IMR-90 (cell line): ENCODE measurements around the gene CAPN3. TPM values are rescaled to one million over a fixed set of nuclear protein-coding genes. Genes with fewer than 3 reads are reported as not detected.
A peak's percentile ranks its signal among the peaks of the same experiment; 100 is the strongest.

Experiments
- ATAC-seq: fragments of 200-7000 bp; cut with Tn5 transposase; 2 replicates; pipeline ENCODE4 v1.9.1; 2020; ENCODE audit warnings: low read depth, mild to moderate bottlenecking, moderate library complexity
- BruUV-seq: library from RNA; stranded (reverse); fragments of 400-500 nt; replicated peaks from 2 replicates; lab custom pipeline; 2021; lab: Mats Ljungman, UMichigan
- CTCF ChIA-PET: fragments of 300-600 bp; formaldehyde crosslinking; extraction: SDS; loops from one replicate; lab custom pipeline; 2021; ENCODE audit warnings: antibody characterized with exemption; lab: Yijun Ruan, JAX
- POLR2A ChIA-PET: fragments of 300-600 bp; sonication (Branson Sonifier 250); formaldehyde crosslinking; loops from one replicate; lab custom pipeline; 2022; ENCODE audit warnings: antibody characterized with exemption; ENCODE audit not compliant: unreplicated experiment; lab: Charles Lee
- DNase-seq: peaks from one replicate; pipeline ENCODE4 v3.0.0; 2013
- H2AFZ ChIP-seq: replicated peaks from 2 replicates; pipeline ENCODE3; 2013; ENCODE audit warnings: low read length, mild to moderate bottlenecking; ENCODE audit not compliant: poor library complexity
- H2AK5ac ChIP-seq: 2 replicates; pipeline ENCODE4 v1.6.1; 2013; ENCODE audit warnings: low read depth, low read length, inconsistent platforms
- H2AK9ac ChIP-seq: replicated peaks from 2 replicates; pipeline ENCODE3; 2013; ENCODE audit warnings: mild to moderate bottlenecking, low read depth, low read length, moderate library complexity; ENCODE audit not compliant: poor library complexity
- H2BK120ac ChIP-seq: 2 replicates; pipeline ENCODE4 v1.6.1; 2013; ENCODE audit warnings: low read depth, low read length, inconsistent platforms
- H2BK15ac ChIP-seq: 3 replicates; pipeline ENCODE4 v1.6.1; 2013; ENCODE audit warnings: low read depth, low read length, inconsistent platforms
- H2BK20ac ChIP-seq: 2 replicates; pipeline ENCODE4 v1.6.1; 2013; ENCODE audit warnings: low read depth, mild to moderate bottlenecking, inconsistent platforms, low read length, moderate library complexity
- H2BK5ac ChIP-seq: 2 replicates; pipeline ENCODE4 v1.6.1; 2013; ENCODE audit warnings: mild to moderate bottlenecking, low read depth, low read length, inconsistent platforms; ENCODE audit not compliant: poor library complexity, severe bottlenecking
- H3K14ac ChIP-seq: replicated peaks from 2 replicates; pipeline ENCODE4 v1.6.1; 2013; ENCODE audit warnings: low read depth, low read length, inconsistent platforms
- H3K18ac ChIP-seq: 2 replicates; pipeline ENCODE4 v1.6.1; 2013; ENCODE audit warnings: low read depth, low read length, control low read depth
- H3K23ac ChIP-seq: 2 replicates; pipeline ENCODE4 v1.6.1; 2013; ENCODE audit warnings: low read depth, low read length, inconsistent platforms
- H3K27ac ChIP-seq: 2 replicates; pipeline ENCODE4 v1.5.1; 2013; ENCODE audit warnings: mild to moderate bottlenecking, control low read depth, low read length; ENCODE audit not compliant: insufficient read depth
- H3K27me3 ChIP-seq: 2 replicates; pipeline ENCODE4 v1.6.1; 2013; ENCODE audit warnings: low read length; ENCODE audit not compliant: control insufficient read depth, insufficient read depth
- H3K36me3 ChIP-seq: 2 replicates; pipeline ENCODE4 v1.6.1; 2013; ENCODE audit warnings: low read length, mixed read lengths; ENCODE audit not compliant: control insufficient read depth, insufficient read depth
- H3K4ac ChIP-seq: 2 replicates; pipeline ENCODE4 v1.6.1; 2013; ENCODE audit warnings: low read depth, low read length, inconsistent platforms
- H3K4me1 ChIP-seq: 2 replicates; pipeline ENCODE4 v1.6.1; 2013; ENCODE audit warnings: low read length, mixed read lengths; ENCODE audit not compliant: control insufficient read depth, insufficient read depth
- H3K4me2 ChIP-seq: 2 replicates; pipeline ENCODE4 v1.6.1; 2013; ENCODE audit warnings: low read depth, mild to moderate bottlenecking, control low read depth, low read length, moderate library complexity
- H3K4me3 ChIP-seq: 2 replicates; pipeline ENCODE4 v1.5.1; 2013; ENCODE audit warnings: low read depth, mild to moderate bottlenecking, control low read depth, low read length, moderate library complexity; ENCODE audit not compliant: insufficient read depth
- H3K56ac ChIP-seq: 2 replicates; pipeline ENCODE4 v1.6.1; 2013; ENCODE audit warnings: low read length, inconsistent platforms; ENCODE audit not compliant: insufficient read depth; ENCODE audit errors: extremely low read depth
- H3K79me1 ChIP-seq, 2 experiments: 2 replicates each; pipeline ENCODE4 v1.6.1; 2013; ENCODE audit warnings: low read length in 2 of 2, inconsistent platforms in 1 of 2, low read depth in 1 of 2
- H3K9ac ChIP-seq: 2 replicates; pipeline ENCODE4 v1.6.1; 2013; ENCODE audit warnings: low read depth, low read length, control low read depth
- H3K9me1 ChIP-seq: 2 replicates; pipeline ENCODE4 v1.6.1; 2013; ENCODE audit warnings: low read length, inconsistent platforms; ENCODE audit not compliant: insufficient read depth
- H3K9me3 ChIP-seq: 2 replicates; pipeline ENCODE4 v1.6.1; 2013; ENCODE audit warnings: low read length; ENCODE audit not compliant: control insufficient read depth, insufficient read depth
- H4K20me1 ChIP-seq: 2 replicates; pipeline ENCODE4 v1.6.1; 2013; ENCODE audit warnings: low read length, inconsistent platforms; ENCODE audit not compliant: insufficient read depth
- H4K5ac ChIP-seq: 2 replicates; pipeline ENCODE4 v1.6.1; 2013; ENCODE audit warnings: mild to moderate bottlenecking, low read depth, low read length, control low read depth
- H4K8ac ChIP-seq, 2 experiments: 2 replicates each; pipeline ENCODE4 v1.6.1; 2013; ENCODE audit warnings: low read depth in 2 of 2, low read length in 2 of 2, control low read depth in 1 of 2, inconsistent platforms in 1 of 2
- H4K91ac ChIP-seq: 2 replicates; pipeline ENCODE4 v1.6.1; 2013; ENCODE audit warnings: low read depth, low read length, inconsistent platforms; ENCODE audit not compliant: insufficient read depth
- BHLHE40 ChIP-seq: fragments of 150-350 bp; IDR thresholded peaks from 2 replicates; pipeline ENCODE4 v1.6.1; 2016; ENCODE audit warnings: mild to moderate bottlenecking, low read depth, low read length
- CHD1 ChIP-seq: IDR thresholded peaks from 2 replicates; pipeline ENCODE4 v1.6.1; 2012; ENCODE audit warnings: low read depth, low read length, improper control_type of control experiment
- CTCF ChIP-seq: conservative IDR thresholded peaks from 2 replicates; pipeline ENCODE4 v1.5.1; 2012; ENCODE audit warnings: mild to moderate bottlenecking, low read depth, low read length, improper control_type of control experiment
- MAZ ChIP-seq: IDR thresholded peaks from 2 replicates; pipeline ENCODE4 v1.6.1; 2012; ENCODE audit warnings: low read depth, mild to moderate bottlenecking, low read length, improper control_type of control experiment, moderate library complexity, borderline replicate concordance
- MXI1 ChIP-seq: IDR thresholded peaks from 2 replicates; pipeline ENCODE4 v1.6.1; 2012; ENCODE audit warnings: low read depth, mild to moderate bottlenecking, low read length, moderate library complexity, borderline replicate concordance
- NFE2L2 ChIP-seq: fragments of 150-350 bp; IDR thresholded peaks from 2 replicates; pipeline ENCODE4 v1.6.1; 2016; ENCODE audit warnings: low read depth, mild to moderate bottlenecking, low read length
- POLR2A ChIP-seq: IDR thresholded peaks from 2 replicates; pipeline ENCODE4 v1.6.1; 2012; ENCODE audit warnings: mild to moderate bottlenecking, low read depth, low read length
- RCOR1 ChIP-seq: IDR thresholded peaks from 2 replicates; pipeline ENCODE4 v1.6.1; 2012; ENCODE audit warnings: mild to moderate bottlenecking, low read length, improper control_type of control experiment; ENCODE audit not compliant: insufficient replicate concordance
- RFX5 ChIP-seq: IDR thresholded peaks from 2 replicates; pipeline ENCODE4 v1.8.0; 2012; ENCODE audit warnings: low read depth, mild to moderate bottlenecking, low read length, moderate library complexity
- SMC3 ChIP-seq: fragments of 150-350 bp; IDR thresholded peaks from 2 replicates; pipeline ENCODE4 v1.6.1; 2016; ENCODE audit warnings: low read depth, mild to moderate bottlenecking, antibody characterized with exemption, low read length, moderate library complexity
- WGBS, 2 experiments: methylation state at CpG; one replicate each; pipeline versions ENCODE4 v1.1.5 to v1.1.7; 2013; ENCODE audit warnings: missing lambda C conversion rate in 2 of 2; ENCODE audit not compliant: insufficient read length in 1 of 2; ENCODE audit errors: extremely low coverage in 2 of 2; 5-methylcytosine and 5-hydroxymethylcytosine counted together
- dilution Hi-C: fragments of 300-500 bp; cut with HindIII; formaldehyde crosslinking; loops from one replicate; pipeline ENCODE4 v1.14.3; 2018; ENCODE audit warnings: low sequenced_read_pairs; ENCODE audit not compliant: unreplicated experiment
- in situ Hi-C: fragments of 300-500 bp; cut with MboI; formaldehyde crosslinking; loops from 3 replicates; pipeline ENCODE4 v1.14.3; 2019; ENCODE audit warnings: low sequenced_read_pairs, inconsistent platforms, mixed read lengths
- intact Hi-C: fragments of 100-400 bp; cut with micrococcal nuclease; formaldehyde crosslinking; loops from 2 replicates; pipeline ENCODE4 v1.10.0; 2022
- polyA plus RNA-seq, 3 experiments: library from polyadenylated mRNA; depleted of rRNA; stranded (reverse); fragments of >200 nt; gene quantifications; 2 replicates each; pipeline ENCODE4 v1.2.3, GENCODE V29; 2012; ENCODE audit warnings: low replicate concordance in 1 of 3
- total RNA-seq: library from RNA; depleted of rRNA; stranded (reverse); fragments of >200 nt; gene quantifications from 2 replicates; pipeline ENCODE4 v1.2.3, GENCODE V29; 2012
- TF ChIP-seq, protein P1 (sequence below): fragments of 150-350 bp; IDR thresholded peaks from 2 replicates; pipeline ENCODE4 v1.6.1; 2017; ENCODE audit warnings: mild to moderate bottlenecking, antibody characterized with exemption, low read length, low read depth

Gene CAPN3
- total and polyA plus RNA-seq, 2 of the 4 experiments (the other 2 are of a cell fraction), result 1.1 to 1.4 TPM

GRCh38 chr15:42450425-42450790, 91.1 kb downstream of the CAPN3 start:
- no peak overlapping the region for H2AFZ ChIP-seq
- no peak overlapping the region for H4K91ac ChIP-seq
- in situ Hi-C loops (no loop called here), intact Hi-C loops (loop anchor here (10.0 kb wide), 1 partner anchor 176 kb away; the partner anchor contains the start of genes GANC and TMEM87A), dilution Hi-C loops (no loop called here)
- H3K36me3 ChIP-seq, result peaks cover 33% of the 10 kb centered on the region
- H2BK20ac ChIP-seq, result no peak overlapping the region
- TF ChIP-seq CHD1 (no peak), MXI1 (no peak), MAZ (no peak), RCOR1 (no peak), CTCF (no peak), RFX5 (no peak), POLR2A (no peak), NFE2L2 (no peak), SMC3 (no peak), BHLHE40 (no peak)
- TF ChIP-seq, protein P1, sequence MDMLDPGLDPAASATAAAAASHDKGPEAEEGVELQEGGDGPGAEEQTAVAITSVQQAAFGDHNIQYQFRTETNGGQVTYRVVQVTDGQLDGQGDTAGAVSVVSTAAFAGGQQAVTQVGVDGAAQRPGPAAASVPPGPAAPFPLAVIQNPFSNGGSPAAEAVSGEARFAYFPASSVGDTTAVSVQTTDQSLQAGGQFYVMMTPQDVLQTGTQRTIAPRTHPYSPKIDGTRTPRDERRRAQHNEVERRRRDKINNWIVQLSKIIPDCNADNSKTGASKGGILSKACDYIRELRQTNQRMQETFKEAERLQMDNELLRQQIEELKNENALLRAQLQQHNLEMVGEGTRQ, result no peak
- H3K56ac ChIP-seq, result no peak overlapping the region
- no peak overlapping the region for H4K5ac ChIP-seq
- H2AK5ac ChIP-seq, result no peak overlapping the region
- DNase-seq (no peak), ATAC-seq (no peak)
- H3K4me3 ChIP-seq, result no peak overlapping the region
- H2BK5ac ChIP-seq, result no peak overlapping the region
- H2BK15ac ChIP-seq, result no peak overlapping the region
- H3K27ac ChIP-seq, result no peak overlapping the region
- no peaks in the 10 kb centered on the region for H3K27me3 ChIP-seq
- no peak overlapping the region for H3K4me2 ChIP-seq
- H3K18ac ChIP-seq, result no peak overlapping the region
- H3K4me1 ChIP-seq, result no peaks in the 10 kb centered on the region
- POLR2A ChIA-PET, result no interaction called here
- H3K9me3 ChIP-seq, result no peaks in the 10 kb centered on the region
- H4K8ac ChIP-seq, result no peak overlapping the region
- no peaks in the 10 kb centered on the region for H3K9me1 ChIP-seq
- H2BK120ac ChIP-seq, result no peak overlapping the region
- H3K23ac ChIP-seq, result no peak overlapping the region
- no peaks in the 10 kb centered on the region for H4K20me1 ChIP-seq
- H3K14ac ChIP-seq, result no peak overlapping the region
- BruUV-seq, result TSS peak; percentile 74
- no peak overlapping the region for H3K9ac ChIP-seq
- H2AK9ac ChIP-seq, result no peak overlapping the region
- no peak overlapping the region for H3K4ac ChIP-seq
- CTCF ChIA-PET, result no interaction called here
- no CpG with 5 or more reads among the region's 4 CpGs for WGBS, 2 experiments
- peaks cover 14 to 39% of the 10 kb centered on the region in 2 experiments for H3K79me1 ChIP-seq
